Breast epithelium (tissue), 3 donors: ENCODE results near the gene TLCD3A.
"Not testable (repeated sequence)": the region's sequence is repeated elsewhere in the genome, so short reads cannot be mapped to it uniquely, and the experiment has no call there.

Experiments
- CTCF ChIP-seq, 3 donors: fragments of 450-650 bp; IDR thresholded peaks; one replicate each; pipeline ENCODE4 v1.5.1; 2016 to 2017; ENCODE audit warnings: antibody characterized with exemption in 3 of 3, mild to moderate bottlenecking in 3 of 3, moderate library complexity in 3 of 3
- POLR2A ChIP-seq: fragments of 450-650 bp; IDR thresholded peaks from one replicate; pipeline ENCODE4 v1.6.1; 2016; ENCODE audit warnings: antibody characterized with exemption, mild to moderate bottlenecking, moderate library complexity
- POLR2AphosphoS5 ChIP-seq, 3 donors: sonication (generic); formaldehyde crosslinking; IDR thresholded peaks; one replicate each; pipeline ENCODE4 v1.6.1; 2017; ENCODE audit warnings: antibody characterized with exemption in 3 of 3

GRCh38 chr17:755319-755961, 23.0 kb downstream of the TLCD3A start:
- TF ChIP-seq POLR2AphosphoS5 (IDR thresholded peaks at IDR 0.05); CTCF (IDR thresholded peaks at IDR 0.05); POLR2A: not testable (repeated sequence)
